Large intestine (tissue), 3 donors: ENCODE measurements around the gene SPSB4. TPM values are rescaled to one million over a fixed set of nuclear protein-coding genes. Genes with fewer than 3 reads are reported as not detected.

Experiments used
- DNase-seq, 2 donors: peaks; one replicate each; pipeline versions ENCODE4 v3.0.0 to v3.0.0-alpha.2; 2013
- H3K27ac ChIP-seq: one replicate; pipeline ENCODE4 v1.5.1; 2013; ENCODE audit warnings: low read length
- H3K27me3 ChIP-seq: 2 replicates; pipeline ENCODE4 v1.6.1; 2013; ENCODE audit warnings: low read length; ENCODE audit not compliant: control insufficient read depth, insufficient read depth
- H3K36me3 ChIP-seq: 2 replicates; pipeline ENCODE4 v1.6.1; 2013; ENCODE audit warnings: low read length; ENCODE audit not compliant: control insufficient read depth, insufficient read depth
- H3K4me1 ChIP-seq: one replicate; pipeline ENCODE4 v1.6.1; 2013; ENCODE audit warnings: low read length; ENCODE audit not compliant: control insufficient read depth, insufficient read depth
- H3K4me3 ChIP-seq: one replicate; pipeline ENCODE4 v1.5.1; 2013; ENCODE audit warnings: low read length
- H3K9me3 ChIP-seq: one replicate; pipeline ENCODE4 v1.6.1; 2013; ENCODE audit warnings: mild to moderate bottlenecking, low read depth, low read length, moderate library complexity; ENCODE audit not compliant: control insufficient read depth
- WGBS: methylation state at CpG from one replicate; pipeline ENCODE4 v1.1.5; 2013; ENCODE audit warnings: low lambda C conversion rate; ENCODE audit not compliant: insufficient coverage; 5-methylcytosine and 5-hydroxymethylcytosine counted together
- polyA plus RNA-seq: library from polyadenylated mRNA; unstranded; fragments of 120-200 nt; gene quantifications from one replicate; pipeline ENCODE4 v1.2.1, GENCODE V29; 2013

The SPSB4 gene
- polyA plus RNA-seq, 1 donor = 2.2 TPM

- no peak overlapping the region for H3K27ac ChIP-seq
- no CpG with 5 or more reads among the region's 4 CpGs for WGBS
- H3K27me3 ChIP-seq = no peaks in the 10 kb centered on the region
- DNase-seq = no peak
- no peaks in the 10 kb centered on the region for H3K36me3 ChIP-seq
- no peaks in the 10 kb centered on the region for H3K9me3 ChIP-seq
- no peaks in the 10 kb centered on the region for H3K4me1 ChIP-seq
- H3K4me3 ChIP-seq = no peak overlapping the region
Measured at GRCh38 chr3:141181196-141181595, 130.0 kb downstream of the SPSB4 start.

- H3K4me1 ChIP-seq = no peaks in the 10 kb centered on the region
- no peaks in the 10 kb centered on the region for H3K9me3 ChIP-seq
- no CpG with 5 or more reads among the region's 3 CpGs for WGBS
- no peak for DNase-seq
- no peaks in the 10 kb centered on the region for H3K27me3 ChIP-seq
- no peak overlapping the region for H3K4me3 ChIP-seq
- no peak overlapping the region for H3K27ac ChIP-seq
- no peaks in the 10 kb centered on the region for H3K36me3 ChIP-seq
Measured at GRCh38 chr3:141181819-141182218, 130.7 kb downstream of the SPSB4 start.

GRCh38 chr3:141183606-141184005, 132.5 kb downstream of the SPSB4 start:
- H3K36me3 ChIP-seq = no peaks in the 10 kb centered on the region
- no peak overlapping the region for H3K27ac ChIP-seq
- H3K4me1 ChIP-seq = no peaks in the 10 kb centered on the region
- no peak for DNase-seq
- no peaks in the 10 kb centered on the region for H3K9me3 ChIP-seq
- no peak overlapping the region for H3K4me3 ChIP-seq
- WGBS = 40% methylated on average over 1 of the region's 2 CpGs
- peaks cover 2% of the 10 kb centered on the region for H3K27me3 ChIP-seq

- no peaks in the 10 kb centered on the region for H3K9me3 ChIP-seq
- WGBS = 57% methylated on average over 2 of the region's 4 CpGs
- H3K4me1 ChIP-seq = no peaks in the 10 kb centered on the region
- H3K4me3 ChIP-seq = no peak overlapping the region
- H3K27me3 ChIP-seq = peaks cover 2% of the 10 kb centered on the region
- H3K27ac ChIP-seq = no peak overlapping the region
- no peaks in the 10 kb centered on the region for H3K36me3 ChIP-seq
- no peak for DNase-seq
Measured at GRCh38 chr3:141184430-141184829, 133.3 kb downstream of the SPSB4 start.

- Histone ChIP-seq H3K4me3 (no peak overlapping the region), H3K27me3 (peaks cover 12% of the 10 kb centered on the region), H3K36me3 (no peaks in the 10 kb centered on the region), H3K4me1 (no peaks in the 10 kb centered on the region), H3K27ac (no peak overlapping the region), H3K9me3 (no peaks in the 10 kb centered on the region)
- DNase-seq = no peak
- 100% methylated on average over 1 of the region's 2 CpGs for whole genome bisulfite sequencing
Measured at GRCh38 chr3:141191097-141191749, 140.1 kb downstream of the SPSB4 start.

- Histone ChIP-seq H3K4me1 (no peaks in the 10 kb centered on the region), H3K27ac (no peak overlapping the region), H3K4me3 (no peak overlapping the region), H3K36me3 (no peaks in the 10 kb centered on the region), H3K27me3 (peaks cover 12% of the 10 kb centered on the region), H3K9me3 (no peaks in the 10 kb centered on the region)
- peak; percentile 88 to 94 for DNase-seq
- no CpG with 5 or more reads among the region's 11 CpGs for WGBS
Measured at GRCh38 chr3:141192345-141192744, 141.2 kb downstream of the SPSB4 start.

GRCh38 chr3:141193066-141193830, 142.1 kb downstream of the SPSB4 start:
- Histone ChIP-seq H3K27ac (no peak overlapping the region), H3K36me3 (no peaks in the 10 kb centered on the region), H3K4me3 (no peak overlapping the region), H3K9me3 (no peaks in the 10 kb centered on the region), H3K4me1 (no peaks in the 10 kb centered on the region), H3K27me3 (peaks cover 10% of the 10 kb centered on the region)
- 59% methylated on average over 4 of the region's 13 CpGs for WGBS
- no peak for DNase-seq

Other genes with a start within 250 kb of the SPSB4 start
- 112 TPM for gene SLC25A36, start 109.5 kb upstream of the SPSB4 start, polyA plus RNA-seq
- 20.2 TPM for gene PXYLP1, start 180.5 kb downstream of the SPSB4 start, polyA plus RNA-seq